Measurements from ENCODE around the gene AMH.

Gene AMH

DNA sequence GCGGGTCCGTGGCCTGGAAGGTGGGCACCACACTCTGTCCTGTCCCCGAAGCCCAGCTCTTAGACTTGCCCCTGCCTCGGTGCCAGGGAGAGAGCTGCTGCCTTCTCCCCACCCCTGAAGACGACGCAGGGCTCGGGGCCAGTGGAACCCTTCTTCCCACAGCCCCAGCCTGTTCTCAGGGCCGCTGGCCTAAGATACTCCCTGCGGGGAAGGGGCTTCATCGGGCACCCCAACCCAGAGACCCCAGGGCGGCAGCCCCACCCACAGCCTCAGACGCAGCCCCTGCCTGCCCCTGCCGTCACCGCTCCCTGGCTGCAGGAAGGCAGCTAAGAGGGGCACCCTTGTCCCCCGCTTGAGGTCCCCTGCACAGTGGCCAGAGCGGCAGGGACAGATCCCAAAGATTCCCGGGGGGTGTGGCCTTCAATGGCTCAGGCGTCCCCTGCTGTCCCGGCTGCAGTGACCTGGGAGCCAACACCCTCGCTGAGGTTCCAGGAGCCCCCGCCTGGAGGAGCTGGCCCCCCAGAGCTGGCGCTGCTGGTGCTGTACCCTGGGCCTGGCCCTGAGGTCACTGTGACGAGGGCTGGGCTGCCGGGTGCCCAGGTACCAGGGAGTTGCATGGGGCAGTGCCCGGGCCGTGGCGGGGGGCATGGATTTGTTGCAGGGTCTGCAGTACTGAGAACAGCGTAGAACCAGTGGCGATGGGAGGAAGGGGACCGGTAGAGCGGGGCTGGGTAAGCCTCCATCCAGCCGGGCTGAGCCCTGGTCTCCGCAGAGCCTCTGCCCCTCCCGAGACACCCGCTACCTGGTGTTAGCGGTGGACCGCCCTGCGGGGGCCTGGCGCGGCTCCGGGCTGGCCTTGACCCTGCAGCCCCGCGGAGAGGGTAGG, 1.0 kb downstream of the AMH start:
- no peak for DNase-seq

DNA sequence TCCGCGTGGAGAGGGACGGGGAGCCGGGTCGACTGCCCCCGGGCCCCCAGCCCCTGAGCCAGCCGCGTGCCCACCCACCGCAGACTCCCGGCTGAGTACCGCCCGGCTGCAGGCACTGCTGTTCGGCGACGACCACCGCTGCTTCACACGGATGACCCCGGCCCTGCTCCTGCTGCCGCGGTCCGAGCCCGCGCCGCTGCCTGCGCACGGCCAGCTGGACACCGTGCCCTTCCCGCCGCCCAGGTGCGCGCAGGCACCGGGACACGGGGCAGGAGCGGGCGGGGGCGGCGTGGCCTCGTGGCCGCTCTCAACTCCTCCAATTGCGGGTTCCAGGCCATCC, 1.6 kb downstream of the AMH start:
- DNase-seq, result no peak

DNA sequence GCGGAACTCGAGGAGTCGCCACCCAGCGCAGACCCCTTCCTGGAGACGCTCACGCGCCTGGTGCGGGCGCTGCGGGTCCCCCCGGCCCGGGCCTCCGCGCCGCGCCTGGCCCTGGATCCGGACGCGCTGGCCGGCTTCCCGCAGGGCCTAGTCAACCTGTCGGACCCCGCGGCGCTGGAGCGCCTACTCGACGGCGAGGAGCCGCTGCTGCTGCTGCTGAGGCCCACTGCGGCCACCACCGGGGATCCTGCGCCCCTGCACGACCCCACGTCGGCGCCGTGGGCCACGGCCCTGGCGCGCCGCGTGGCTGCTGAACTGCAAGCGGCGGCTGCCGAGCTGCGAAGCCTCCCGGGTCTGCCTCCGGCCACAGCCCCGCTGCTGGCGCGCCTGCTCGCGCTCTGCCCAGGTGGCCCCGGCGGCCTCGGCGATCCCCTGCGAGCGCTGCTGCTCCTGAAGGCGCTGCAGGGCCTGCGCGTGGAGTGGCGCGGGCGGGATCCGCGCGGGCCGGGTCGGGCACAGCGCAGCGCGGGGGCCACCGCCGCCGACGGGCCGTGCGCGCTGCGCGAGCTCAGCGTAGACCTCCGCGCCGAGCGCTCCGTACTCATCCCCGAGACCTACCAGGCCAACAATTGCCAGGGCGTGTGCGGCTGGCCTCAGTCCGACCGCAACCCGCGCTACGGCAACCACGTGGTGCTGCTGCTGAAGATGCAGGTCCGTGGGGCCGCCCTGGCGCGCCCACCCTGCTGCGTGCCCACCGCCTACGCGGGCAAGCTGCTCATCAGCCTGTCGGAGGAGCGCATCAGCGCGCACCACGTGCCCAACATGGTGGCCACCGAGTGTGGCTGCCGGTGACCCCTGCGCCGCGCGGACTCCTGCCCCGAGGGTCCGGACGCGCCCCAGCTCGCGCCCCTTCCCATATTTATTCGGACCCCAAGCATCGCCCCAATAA, 2.3 kb downstream of the AMH start:
- no peak for DNase-seq

DNA sequence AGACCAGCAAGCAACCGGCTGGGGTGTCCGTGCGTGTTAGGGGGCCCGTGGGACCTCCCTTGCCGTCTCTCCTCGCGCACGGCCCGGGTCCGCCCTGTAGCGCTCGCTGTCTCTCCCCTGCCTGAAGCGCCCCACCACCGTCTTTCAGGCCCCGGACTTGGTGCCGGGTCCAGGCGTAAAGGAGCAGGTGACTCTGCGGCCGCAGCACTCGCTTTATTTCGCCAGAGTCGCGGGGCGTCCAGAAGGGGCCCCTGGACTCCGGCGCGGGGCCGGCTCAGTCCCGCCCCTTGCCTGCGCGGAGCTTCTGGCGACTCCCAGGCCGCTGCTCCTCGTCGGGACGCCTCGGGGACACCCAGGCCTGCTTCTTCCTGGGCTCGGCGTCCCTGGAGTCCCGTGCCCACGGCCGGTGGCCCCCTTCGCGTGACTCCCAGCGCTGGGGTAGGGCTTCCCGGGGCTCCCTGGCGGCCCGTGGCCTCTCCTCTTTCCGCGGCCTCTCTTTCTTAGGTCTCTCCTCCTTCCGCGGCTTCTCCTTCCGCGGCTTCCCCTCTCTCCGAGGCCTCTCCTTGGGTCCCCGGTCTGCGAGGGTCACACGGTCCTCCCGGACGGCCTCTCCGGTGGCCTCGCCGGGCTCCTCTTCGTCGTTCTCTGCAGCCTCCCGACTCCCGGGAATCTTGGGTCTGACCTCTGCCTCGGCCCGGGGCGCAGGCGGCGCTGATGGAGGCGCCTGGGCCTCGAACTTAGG, 3.1 kb downstream of the AMH start:
- no peak for DNase-seq

DNA sequence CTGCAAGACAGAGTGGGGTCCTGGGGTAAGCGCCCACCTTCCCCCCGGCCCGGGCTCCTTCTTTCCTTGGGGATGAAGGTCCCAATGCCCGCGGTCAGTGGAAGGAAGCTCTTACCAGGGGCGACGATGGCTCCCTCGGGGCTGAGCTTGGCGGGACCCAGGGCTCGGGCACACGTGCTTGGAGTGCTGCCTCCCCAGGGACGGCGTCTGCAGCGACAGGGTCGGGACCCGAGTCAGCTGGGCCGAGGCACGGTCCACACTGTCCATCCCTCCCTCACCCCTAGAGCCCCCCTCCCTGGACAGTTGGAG, 3.6 kb downstream of the AMH start:
- no peak for DNase-seq

DNA sequence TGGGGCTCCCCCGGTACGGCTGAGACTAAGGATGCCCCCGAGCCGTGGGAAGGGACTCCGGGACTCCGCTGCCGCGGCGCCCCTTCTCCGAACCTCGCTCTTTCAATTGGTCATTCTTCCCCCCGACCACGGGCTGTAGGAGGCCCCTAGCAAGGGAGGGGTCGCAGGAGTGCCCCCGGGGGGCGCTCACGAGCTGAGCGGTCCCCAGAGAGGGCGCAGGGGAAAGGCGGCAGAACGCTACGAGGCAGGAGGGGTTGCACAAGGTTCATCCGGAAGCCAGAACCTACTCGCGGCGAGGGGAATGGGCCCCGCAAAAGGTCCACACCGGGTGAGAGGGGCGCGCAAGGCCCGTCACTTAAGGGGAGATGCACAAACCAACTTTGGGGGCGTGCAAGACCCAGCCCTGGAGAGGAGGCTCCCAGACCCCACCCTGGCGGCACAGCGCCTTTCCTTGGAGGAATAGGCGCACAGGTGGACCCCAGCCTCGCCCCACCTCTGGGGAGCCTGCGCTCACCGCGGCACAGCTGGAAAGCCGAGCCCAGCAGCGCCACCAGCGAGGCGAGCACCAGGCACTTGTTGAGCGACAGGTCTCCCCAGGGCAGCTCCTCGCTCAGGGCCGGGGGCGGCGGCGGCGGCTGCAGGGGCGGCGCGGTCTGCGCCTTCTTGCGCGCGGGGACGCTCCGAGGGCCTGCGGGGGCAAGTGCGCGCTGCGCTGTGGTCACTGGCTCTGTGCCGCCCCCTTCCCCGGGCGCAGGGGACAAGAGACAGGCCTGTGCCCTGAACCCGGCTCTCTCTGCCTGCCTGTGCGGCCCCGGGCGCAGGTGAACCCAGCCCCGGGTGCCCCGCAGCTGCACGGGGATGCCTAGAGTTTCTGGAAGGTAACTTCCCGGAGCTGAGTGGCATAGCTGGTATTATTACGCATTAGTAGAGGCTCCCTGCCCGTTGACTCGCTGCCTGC, 4.3 kb downstream of the AMH start:
- DNase-seq, result peak in 3 of 5 experiments; percentile 22 to 54 (median 46)

DNA sequence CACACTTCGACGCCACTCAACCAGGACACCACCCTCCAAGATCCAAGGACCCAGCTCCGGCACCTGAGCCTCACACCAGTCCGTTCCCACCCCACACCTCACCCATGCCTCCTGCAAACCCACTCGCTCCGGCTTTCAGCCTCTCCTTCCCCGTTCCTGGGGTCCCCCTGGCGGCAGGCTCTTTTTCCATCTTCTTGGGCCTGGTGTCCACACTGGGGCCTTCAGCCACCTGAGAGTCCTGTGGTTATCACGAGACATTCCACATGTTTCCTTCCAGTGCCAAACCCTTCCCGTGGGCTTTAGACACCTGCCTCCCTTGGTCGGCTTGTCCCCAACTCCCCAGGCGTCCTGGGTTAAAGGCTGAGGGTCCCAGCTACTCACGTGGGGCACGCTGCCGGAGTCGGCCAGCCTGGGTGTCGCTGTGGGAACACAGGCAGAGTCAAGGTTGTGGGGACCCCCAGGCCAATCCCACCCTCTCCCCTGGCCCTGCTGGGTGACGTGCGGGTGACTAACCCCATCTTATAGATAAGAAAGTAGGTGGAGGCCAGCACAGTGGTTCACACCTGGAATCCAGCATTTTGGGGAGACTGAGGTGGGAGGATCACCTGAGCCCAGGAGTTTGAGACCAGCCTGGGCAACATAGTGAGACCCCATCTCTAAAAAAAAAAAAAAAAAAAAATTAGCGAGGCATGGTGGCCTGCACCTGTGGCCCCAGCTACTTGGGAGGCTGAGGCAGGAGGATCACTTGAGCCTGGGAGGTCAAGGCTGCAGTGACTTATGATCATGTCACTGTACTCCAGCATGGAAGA, 5.1 kb downstream of the AMH start:
- DNase-seq, result no peak

DNA sequence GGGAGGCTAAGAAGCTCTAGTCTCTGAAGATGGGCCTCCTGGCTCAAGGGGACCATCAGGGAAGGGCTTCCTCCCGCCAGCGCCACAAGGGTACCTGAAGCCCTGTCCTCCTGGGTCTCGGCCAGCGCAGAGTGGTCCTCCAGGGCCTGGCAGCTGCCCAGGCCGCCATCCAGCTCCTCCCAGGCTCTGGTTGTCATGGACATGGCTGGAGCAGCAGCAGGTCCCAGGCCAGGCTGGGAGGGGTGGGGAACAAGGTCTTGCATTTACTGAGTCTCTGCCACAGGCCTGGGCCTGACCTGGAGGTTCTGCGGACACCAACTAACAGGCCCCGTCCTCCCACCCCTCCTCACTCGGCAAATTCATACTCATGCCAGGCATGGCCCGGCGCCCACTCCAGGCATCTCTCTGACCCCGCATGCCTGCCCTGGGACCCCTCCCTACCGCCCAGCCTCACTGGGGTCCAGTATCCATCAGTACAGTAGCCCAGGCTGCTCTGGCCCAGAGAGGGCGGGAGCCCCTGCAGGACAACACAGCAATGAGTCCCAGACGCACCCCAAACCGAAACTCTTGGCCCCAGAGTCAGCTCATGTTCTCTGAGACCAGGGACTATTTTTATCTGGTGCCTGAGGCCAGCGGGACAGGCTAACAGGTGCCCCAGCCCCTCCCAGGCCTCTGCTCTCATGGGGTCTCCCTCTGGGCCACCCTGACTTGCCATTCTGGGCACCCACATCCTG, 6.2 kb downstream of the AMH start:
- no peak for DNase-seq

DNA sequence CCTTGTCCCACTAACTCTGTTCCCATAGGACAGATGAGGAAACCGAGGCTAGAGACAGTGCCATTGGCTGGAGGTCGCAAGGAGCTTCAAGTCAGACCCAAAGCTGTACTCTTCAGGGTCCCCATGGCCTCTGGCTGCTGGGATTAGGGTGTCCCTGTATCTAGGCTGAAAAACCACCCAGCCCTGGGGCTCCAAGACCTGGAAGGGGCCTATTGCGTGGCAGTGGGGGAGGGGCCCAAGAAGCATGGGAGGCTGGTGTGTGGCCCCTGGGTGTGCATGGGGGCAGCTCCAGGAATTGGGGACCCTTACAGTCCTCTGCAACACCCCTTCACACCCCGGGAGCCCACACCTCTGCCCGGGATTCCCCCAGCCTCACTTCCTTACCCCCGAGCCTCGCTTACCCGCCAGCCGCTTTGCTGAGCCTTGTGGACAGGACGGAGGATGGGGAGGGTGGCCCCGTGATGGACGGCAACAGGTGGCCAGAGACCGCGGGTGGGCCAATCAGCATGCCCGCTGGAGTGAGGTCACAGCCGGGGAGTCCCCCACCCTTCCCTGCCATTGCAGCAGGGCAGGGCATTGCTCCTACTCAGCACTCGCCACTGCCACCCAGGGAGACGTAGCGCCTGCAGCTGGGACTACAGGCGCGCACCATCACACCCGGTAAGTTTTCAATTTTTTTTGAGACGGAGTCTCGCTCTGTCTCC, 7.0 kb downstream of the AMH start, which contains the start of gene JSRP1:
Gene JSRP1 (minus strand): TSS at position 436 of the 704 bp plus-strand sequence. CDS start 1,103 bp downstream, outside the sequence.
- no peak for DNase-seq

DNA sequence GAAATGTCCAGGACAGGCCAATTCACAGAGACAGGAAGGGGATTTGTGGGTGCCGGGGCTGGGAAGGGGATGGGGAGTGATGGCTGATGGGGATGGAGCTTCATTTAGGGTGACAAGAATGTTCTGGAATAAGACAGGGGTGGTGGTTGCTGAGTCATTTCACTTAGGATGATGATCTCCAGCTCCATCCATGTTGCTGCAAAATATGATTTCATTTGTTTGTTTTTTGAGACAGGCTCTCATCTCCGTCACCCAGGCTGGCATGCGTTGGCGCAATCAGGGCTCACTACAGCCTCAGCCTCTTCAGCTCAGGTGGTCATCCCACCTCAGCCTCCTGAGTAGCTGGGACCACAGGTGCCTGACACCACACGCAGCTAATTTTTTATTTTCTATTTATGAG, 10.2 kb downstream of the AMH start:
- no peak for DNase-seq

DNA sequence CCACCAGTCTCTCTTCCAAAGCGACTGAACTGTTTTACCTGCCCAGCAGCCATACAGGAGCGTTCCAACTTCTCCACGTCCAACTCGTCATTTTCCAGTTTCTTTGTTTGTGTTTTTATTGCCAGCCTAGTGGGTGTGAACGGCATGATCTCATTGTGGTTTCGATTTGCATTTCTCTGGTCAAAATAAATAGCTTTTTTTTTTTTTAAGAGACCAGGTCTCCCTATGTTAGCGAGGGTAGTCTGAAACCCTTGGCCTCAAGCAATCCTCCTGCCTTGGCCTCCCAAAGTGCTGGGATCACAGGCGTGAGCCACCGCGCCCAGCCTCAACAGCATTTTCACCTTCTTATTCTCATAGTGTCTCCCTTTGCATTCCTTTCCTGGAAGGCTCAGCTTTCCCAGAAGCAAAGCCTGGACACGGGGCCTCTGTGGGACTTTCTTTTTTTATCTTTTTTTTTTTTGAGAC, 11.2 kb downstream of the AMH start:
- peak in 1 of 5 experiments; percentile 39 for DNase-seq

DNA sequence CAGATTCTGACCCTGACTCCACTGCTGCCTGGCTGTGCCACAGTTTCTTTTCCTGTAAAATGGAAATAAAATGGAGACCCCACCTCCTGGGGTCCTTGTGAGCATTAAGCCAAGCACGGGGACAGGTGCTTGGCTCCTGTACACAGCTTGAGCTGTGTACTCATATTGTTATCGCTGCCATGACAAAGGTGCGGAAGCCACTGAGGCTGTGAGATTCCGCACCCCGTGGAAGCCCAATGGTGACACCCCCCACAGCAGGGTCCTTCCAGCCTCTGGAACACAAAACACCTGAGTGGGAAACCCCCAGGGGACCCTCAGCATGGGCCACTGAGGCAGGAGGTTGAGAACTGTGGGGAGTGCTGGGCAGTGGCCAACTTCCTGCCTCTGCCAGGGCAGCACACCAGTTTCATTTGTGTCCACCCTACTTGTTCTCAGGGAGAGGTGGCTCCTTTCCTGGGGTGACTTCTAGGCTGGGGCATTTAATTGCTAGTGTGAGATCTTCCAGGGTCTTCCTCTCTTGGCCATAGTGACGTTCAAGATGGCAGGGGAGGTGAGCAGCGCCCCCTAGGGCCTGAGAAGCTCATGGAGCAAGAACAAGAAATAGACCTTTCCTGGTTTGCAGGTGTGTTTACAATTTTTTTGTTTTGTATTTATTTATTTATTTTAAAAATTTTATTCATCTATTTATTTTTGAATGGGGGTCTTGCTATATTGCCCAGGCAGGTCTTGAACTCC, 12.5 kb downstream of the AMH start:
- DNase-seq, result peak in 4 of 5 experiments; percentile 42 to 72 (median 47)

DNA sequence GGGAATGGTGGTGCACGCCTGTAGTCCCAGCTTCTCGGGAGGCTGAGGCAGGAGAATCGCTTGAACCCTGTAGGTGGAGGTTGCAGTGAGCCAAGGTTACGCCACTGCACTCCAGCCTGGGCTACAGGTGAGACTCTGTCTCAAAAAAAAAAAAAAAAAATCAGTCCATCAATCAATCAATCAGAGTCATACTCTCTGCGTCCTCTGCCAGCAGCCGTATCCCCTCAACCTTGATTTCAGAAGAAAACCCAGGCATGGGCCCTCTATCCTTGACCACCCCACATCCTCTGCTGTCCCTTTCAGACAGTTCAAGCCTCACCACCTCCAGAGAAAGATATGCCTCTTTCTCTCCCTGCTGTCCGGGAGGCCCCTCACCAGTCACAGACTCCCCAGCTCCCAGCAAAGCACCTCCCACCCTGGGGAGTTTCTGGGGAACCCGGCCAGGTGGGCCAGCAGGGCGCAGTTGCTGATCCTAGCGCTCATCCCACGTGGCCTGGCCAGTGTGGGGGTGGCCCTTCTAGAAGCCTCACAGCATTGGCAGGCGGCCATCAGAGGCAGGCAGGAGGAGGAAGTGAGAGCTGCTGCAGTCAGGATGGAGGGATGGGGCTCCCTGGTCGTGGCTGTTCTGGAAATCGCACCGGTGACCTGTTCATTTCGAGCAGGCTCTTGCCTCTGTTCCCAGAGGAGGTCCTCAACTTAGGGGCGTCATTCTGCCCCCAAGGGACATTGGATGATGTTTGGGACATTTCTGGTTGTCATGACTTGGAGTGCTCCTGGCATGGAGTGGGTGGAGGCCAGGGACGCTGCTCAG, 17.3 kb downstream of the AMH start:
- DNase-seq, result no peak

DNA sequence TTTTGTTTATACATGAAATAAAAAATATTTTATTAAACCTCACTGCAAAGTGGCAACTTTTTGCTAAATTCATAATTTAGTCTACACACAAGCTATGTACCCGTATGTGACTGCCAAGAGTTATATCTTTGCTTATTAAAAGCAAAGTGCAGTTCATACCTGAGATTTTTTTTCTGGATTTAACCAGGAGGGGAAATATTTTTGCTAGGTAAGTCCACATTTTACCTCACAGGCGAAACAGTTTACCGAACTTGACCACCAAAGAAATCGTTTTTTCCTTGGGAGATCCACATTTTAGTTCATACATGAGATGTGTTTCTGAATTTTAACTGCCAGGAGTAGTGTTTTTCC, 19.3 kb downstream of the AMH start:
- DNase-seq, result no peak

DNA sequence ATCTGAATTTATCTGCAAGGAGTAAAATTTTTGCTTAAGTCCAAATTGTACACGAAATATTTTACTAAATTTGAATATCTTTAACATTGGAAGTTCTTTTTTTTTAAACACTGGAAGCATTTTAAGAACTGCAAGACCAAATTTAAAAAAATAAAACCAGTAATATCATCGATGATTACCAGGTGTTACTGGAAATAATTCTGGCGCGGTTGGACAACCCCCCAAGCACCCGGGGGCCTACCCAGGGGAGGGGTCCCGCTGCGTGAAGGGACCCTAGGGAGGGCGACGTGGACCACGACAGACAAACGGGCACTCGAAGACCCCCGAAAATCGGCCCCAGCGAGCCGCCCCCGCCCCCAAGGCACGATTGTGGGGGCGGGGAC, 19.7 kb downstream of the AMH start:
- no peak for DNase-seq

DNA sequence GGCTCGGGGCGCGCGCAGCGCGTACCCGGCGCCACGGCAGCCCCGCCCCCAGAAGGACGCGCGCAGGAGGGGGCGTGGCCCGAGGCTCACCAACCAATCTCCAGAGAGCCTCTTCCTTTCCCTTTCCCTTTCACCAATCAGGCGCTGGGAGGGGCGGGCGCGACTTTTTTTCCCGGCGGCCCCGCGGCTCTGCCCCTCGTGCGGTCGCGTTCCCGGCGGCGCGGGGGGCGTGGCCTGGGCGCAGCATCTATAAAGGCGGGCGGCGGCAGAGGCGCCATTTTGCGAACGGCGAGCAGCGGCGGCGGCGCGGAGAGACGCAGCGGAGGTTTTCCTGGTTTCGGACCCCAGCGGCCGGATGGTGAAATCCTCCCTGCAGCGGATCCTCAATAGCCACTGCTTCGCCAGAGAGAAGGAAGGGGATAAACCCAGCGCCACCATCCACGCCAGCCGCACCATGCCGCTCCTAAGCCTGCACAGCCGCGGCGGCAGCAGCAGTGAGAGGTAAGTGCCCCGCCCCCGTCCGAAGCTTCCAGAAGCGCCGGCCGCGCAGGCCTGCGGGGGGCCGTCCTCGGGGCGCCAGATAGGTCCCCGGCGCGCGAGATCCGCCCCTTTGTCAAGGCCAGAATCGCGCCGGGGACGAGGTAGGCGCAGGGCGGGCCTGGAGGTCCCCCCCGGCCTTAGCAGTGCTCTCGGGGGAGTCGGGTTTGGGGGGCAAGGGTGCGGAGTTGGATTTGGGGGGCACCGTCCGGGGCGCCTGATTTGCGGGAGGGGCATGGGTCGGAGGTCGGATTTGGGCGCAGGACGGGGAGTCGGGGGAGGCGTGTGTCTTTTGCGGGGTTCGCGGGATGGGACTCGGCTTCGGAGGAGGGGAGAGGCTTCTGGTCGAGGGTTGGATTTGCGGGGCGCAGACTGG, 20.4 kb downstream of the AMH start:
- peak; percentile 98 to 99 (median 98) for DNase-seq

DNA sequence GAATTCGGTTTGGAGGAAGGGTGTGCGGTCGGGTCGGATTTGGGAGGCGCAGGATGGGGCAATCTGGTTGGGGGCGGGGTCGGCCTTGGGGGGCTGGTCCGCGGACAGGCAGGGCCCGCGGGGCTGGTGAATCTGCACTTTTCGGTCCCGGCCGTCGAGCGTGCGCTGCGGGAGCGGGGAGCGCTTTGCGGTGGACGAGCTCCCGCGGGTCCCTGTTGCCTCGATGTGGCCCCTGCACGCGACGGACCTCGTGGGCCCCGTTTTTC, 21.0 kb downstream of the AMH start:
- peak in 1 of 5 experiments; percentile 38 for DNase-seq

All from T-helper 2 cell (primary cell).